ENCODE results near the gene PNPLA3.

DNA sequence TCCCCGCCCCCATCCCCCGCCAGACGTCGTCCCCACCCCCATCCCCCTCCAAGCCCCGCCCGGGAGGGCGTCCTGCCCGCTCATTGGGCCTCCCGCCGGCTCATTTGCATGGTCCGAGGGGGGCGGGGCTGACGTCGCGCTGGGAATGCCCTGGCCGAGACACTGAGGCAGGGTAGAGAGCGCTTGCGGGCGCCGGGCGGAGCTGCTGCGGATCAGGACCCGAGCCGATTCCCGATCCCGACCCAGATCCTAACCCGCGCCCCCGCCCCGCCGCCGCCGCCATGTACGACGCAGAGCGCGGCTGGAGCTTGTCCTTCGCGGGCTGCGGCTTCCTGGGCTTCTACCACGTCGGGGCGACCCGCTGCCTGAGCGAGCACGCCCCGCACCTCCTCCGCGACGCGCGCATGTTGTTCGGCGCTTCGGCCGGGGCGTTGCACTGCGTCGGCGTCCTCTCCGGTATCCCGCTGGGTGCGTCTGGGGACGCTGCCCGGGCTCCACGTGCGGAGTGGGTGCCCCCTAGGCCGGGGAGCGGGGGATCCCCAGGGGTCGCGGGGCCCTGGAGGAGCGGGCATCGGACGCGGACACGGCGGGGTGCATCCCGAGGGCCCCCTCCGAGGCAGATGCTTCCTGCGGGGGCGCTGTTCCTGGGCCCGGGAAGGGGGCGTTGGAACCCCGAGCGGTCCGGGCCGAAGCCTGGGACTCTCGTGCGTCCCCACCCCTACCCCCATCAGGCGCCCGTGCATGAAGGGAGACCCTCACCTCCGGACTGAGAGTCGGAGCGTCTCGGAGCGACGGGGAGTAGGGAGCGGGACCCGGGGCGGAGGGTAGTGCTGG, at the start of gene PNPLA3:
- TF ChIP-seq, protein P1, sequence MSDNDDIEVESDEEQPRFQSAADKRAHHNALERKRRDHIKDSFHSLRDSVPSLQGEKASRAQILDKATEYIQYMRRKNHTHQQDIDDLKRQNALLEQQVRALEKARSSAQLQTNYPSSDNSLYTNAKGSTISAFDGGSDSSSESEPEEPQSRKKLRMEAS (IDR thresholded peaks at IDR 0.05; ENCODE audit: low read depth): peak; percentile 84
- TF ChIP-seq, protein P2, sequence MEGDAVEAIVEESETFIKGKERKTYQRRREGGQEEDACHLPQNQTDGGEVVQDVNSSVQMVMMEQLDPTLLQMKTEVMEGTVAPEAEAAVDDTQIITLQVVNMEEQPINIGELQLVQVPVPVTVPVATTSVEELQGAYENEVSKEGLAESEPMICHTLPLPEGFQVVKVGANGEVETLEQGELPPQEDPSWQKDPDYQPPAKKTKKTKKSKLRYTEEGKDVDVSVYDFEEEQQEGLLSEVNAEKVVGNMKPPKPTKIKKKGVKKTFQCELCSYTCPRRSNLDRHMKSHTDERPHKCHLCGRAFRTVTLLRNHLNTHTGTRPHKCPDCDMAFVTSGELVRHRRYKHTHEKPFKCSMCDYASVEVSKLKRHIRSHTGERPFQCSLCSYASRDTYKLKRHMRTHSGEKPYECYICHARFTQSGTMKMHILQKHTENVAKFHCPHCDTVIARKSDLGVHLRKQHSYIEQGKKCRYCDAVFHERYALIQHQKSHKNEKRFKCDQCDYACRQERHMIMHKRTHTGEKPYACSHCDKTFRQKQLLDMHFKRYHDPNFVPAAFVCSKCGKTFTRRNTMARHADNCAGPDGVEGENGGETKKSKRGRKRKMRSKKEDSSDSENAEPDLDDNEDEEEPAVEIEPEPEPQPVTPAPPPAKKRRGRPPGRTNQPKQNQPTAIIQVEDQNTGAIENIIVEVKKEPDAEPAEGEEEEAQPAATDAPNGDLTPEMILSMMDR (IDR thresholded peaks at IDR 0.05): peak; percentile 54
- TF ChIP-seq, protein P3, sequence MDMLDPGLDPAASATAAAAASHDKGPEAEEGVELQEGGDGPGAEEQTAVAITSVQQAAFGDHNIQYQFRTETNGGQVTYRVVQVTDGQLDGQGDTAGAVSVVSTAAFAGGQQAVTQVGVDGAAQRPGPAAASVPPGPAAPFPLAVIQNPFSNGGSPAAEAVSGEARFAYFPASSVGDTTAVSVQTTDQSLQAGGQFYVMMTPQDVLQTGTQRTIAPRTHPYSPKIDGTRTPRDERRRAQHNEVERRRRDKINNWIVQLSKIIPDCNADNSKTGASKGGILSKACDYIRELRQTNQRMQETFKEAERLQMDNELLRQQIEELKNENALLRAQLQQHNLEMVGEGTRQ (IDR thresholded peaks at IDR 0.05; ENCODE audit: borderline replicate concordance, low read depth, low read length): no peak
- TF ChIP-seq, protein P4, sequence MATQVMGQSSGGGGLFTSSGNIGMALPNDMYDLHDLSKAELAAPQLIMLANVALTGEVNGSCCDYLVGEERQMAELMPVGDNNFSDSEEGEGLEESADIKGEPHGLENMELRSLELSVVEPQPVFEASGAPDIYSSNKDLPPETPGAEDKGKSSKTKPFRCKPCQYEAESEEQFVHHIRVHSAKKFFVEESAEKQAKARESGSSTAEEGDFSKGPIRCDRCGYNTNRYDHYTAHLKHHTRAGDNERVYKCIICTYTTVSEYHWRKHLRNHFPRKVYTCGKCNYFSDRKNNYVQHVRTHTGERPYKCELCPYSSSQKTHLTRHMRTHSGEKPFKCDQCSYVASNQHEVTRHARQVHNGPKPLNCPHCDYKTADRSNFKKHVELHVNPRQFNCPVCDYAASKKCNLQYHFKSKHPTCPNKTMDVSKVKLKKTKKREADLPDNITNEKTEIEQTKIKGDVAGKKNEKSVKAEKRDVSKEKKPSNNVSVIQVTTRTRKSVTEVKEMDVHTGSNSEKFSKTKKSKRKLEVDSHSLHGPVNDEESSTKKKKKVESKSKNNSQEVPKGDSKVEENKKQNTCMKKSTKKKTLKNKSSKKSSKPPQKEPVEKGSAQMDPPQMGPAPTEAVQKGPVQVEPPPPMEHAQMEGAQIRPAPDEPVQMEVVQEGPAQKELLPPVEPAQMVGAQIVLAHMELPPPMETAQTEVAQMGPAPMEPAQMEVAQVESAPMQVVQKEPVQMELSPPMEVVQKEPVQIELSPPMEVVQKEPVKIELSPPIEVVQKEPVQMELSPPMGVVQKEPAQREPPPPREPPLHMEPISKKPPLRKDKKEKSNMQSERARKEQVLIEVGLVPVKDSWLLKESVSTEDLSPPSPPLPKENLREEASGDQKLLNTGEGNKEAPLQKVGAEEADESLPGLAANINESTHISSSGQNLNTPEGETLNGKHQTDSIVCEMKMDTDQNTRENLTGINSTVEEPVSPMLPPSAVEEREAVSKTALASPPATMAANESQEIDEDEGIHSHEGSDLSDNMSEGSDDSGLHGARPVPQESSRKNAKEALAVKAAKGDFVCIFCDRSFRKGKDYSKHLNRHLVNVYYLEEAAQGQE (IDR thresholded peaks at IDR 0.05; ENCODE audit: low read depth, low read length): no peak

Measured in SK-N-SH (cell line).